ENCODE data around the gene KRTAP7-1.

DNA sequence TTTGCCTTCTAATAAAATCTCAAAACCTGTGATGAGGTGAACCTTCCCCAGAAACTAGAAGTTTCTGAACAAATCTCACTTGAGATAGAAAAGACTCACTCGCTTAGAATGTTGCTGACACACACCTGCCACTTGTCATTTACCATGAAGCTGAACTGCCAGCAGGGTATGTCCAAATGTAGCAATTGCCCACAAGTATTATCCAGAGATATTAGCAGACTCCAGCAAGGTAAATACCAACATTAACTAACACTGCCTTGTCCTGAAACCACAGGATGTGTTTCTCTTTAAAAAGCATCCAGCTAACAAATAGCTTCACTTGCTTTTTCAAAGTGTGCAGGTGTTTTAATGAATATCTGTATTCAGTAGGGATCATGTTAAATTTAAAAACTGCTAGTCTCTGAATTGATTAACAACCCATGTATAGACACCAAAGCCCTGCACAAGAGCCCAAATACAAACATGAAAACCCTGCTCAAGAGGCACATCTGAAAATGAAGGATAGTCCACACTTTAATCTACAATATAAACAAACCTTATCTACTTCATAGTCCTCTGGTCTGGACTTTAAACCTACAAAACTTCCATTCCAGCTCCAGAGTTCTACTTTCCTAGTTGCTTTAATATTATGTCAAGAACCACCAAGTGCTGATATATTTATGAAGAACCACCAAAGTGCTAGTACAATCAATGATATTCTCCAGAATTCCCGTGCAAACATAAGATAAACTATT is 35.8 kb downstream of the KRTAP7-1 start:
- TF ChIP-seq, protein P1, sequence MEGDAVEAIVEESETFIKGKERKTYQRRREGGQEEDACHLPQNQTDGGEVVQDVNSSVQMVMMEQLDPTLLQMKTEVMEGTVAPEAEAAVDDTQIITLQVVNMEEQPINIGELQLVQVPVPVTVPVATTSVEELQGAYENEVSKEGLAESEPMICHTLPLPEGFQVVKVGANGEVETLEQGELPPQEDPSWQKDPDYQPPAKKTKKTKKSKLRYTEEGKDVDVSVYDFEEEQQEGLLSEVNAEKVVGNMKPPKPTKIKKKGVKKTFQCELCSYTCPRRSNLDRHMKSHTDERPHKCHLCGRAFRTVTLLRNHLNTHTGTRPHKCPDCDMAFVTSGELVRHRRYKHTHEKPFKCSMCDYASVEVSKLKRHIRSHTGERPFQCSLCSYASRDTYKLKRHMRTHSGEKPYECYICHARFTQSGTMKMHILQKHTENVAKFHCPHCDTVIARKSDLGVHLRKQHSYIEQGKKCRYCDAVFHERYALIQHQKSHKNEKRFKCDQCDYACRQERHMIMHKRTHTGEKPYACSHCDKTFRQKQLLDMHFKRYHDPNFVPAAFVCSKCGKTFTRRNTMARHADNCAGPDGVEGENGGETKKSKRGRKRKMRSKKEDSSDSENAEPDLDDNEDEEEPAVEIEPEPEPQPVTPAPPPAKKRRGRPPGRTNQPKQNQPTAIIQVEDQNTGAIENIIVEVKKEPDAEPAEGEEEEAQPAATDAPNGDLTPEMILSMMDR (IDR thresholded peaks at IDR 0.05): no peak
- no peak for TF ChIP-seq POLR2A (IDR thresholded peaks at IDR 0.05)
